NCI-H1436 (cell line): ENCODE measurements around the gene FAM217A.
"Not testable (repeated sequence)": the region's sequence is repeated elsewhere in the genome, so short reads cannot be mapped to it uniquely, and the experiment has no call there.

Experiments
- DNase-seq: peaks from one replicate; lab custom pipeline; 2025; lab: John Stamatoyannopoulos, UW

Gene FAM217A, protein sequence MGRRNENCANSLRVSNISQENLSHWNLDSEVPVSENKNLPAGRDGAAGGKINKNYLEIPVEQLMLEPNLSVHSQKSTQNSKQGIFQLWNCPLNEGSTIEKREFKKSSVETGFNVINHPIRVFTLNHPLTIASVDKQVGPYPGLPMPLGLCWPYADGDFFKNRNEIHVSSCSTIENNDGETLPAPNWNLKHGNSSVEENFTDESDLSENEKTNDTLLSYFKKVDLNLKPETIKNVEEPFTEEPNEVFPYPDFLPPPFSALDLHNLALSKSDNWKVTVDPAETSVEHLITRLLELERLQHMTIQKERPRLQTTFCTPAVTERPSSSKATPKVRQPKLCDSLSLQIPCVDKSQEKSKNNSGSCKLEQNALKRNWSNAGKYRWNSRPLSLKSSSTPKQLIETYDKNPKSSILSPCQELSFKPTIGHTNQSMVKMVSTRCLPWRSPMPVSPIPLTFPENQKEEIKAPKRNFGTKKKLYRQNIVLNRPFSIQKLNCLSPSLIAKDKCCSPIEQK

DNA sequence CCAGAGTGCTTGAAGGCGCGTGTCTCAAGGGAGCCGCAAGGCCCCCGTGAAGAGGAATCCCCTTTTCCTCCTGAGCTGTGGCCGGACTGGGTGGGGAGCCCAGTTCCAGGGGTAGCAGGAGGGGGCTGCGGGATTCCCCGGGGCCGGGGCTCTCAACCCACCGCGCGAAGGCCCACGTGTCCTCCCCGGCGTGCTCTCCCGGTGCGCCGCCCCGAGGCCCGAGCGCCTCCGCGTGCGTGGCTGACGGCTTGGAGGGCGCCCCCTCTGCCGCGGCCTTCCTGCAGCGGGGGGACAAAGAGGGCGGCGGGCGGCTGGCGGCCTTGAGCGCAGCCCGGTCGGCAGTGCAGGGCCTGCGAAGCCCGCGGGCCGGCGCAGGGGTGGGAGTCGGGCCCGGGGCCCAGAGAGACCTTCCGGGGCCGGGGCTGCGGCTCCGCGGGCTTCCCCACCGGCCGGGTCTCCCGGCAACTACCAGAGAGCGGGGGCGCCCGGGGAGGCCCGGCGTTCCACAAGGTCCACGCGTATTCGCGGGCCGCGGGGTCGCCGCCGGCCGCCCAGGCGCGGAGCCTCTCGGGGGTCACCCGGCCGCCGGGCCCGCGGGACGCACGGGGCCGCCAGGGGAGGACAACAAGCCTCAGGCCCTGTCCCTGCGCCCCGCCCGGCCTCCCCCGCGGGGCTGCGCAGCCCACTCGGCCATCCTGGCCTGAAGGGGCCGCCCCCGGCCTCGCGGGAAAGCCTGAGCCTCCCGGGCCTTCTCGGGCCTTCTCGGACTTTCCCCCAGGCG, at the start of gene FAM217A:
Gene FAM217A, minus strand, starts transcription at position 447 of the 781 bp plus-strand sequence. CDS start 1,723 bp downstream, outside the sequence.
- DNase-seq = no peak

DNA sequence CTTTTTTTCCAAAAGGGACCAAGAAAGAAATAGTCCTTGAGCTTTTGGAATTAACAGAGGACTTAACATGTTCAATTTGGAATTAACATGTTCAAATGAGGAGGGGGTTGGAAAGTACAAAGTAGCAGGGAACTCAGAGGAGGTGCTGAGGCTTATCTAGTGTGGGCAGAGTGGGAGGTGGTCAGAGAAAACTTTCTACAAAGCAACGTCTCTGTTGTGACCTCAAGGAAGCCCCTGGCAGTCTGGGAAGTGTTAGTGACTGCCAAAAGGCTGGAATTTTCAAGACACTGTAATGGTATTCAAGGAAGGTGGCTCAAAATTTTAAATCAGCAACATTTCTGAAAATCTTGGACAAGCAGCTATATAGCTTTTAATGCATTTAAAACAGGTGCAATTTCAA, 49.1 kb upstream of the FAM217A start:
- DNase-seq = no peak

- no peak for DNase-seq
Observed at GRCh38 chr6:4125933-4126864, 47.3 kb upstream of the FAM217A start.

GRCh38 chr6:4125500-4125899, 46.6 kb upstream of the FAM217A start:
- DNase-seq = no peak

GRCh38 chr6:4124351-4124750, 45.4 kb upstream of the FAM217A start:
- DNase-seq = no peak

- no peak for DNase-seq
Observed at GRCh38 chr6:4115741-4116140, 36.8 kb upstream of the FAM217A start.

GRCh38 chr6:4114123-4114522, 35.2 kb upstream of the FAM217A start:
- DNase-seq = no peak

GRCh38 chr6:4113649-4114048, 34.7 kb upstream of the FAM217A start:
- no peak for DNase-seq

DNA sequence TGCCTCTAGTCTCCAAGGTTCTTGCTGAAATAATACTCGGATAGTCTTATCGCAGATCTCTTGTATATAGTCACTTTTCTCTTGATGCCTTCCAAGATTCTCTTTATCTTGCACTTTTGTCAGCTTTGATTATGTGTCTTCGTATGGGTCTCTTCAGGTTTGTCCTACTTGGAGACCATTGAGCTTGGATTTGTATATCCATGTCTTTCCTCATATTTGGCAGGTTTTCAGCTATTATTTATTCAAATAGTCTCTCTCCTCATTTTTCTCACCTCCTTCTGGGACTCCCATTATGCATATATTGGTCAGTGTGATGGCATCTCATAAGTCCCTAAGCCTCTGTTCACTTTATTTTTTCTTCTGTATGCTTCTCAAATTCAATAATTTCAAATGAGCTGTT, 33.4 kb upstream of the FAM217A start:
- DNase-seq = no peak

- not testable (repeated sequence) for DNase-seq
Observed at GRCh38 chr6:4109363-4109815, 30.5 kb upstream of the FAM217A start.

GRCh38 chr6:4108561-4109093, 29.7 kb upstream of the FAM217A start:
- DNase-seq = no peak

GRCh38 chr6:4107873-4108272, 28.9 kb upstream of the FAM217A start:
- DNase-seq = no peak

DNA sequence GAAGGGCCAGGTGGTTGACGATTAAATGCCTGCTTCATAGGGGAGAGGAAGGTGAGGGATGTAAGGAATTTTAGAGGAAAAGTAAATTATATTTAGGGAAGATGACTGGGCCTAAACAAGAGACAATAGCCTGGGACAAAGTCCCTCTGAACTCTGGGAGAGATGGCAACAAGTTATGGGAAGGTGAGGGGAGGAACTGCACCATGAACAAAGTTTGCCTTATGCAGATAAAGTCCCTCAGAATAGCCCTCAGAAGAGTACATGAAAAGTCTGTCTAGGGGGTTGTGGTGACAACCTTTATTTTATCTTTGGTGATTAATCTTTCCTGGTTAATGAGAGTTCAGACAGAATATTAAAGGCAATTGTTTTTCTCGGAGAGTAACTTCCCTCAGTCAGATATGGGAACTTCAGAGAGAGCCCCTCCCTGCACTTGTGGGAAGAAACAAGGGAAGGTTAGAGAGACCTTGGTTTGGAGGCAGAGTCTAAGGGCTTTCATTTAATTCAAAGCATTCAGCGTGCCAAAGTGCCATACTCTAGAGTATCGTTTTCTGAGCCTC, 27.1 kb upstream of the FAM217A start:
- no peak for DNase-seq

GRCh38 chr6:4103929-4104328, 25.0 kb upstream of the FAM217A start:
- no peak for DNase-seq

GRCh38 chr6:4102687-4103244, 23.8 kb upstream of the FAM217A start:
- DNase-seq = no peak

- no peak for DNase-seq
Observed at GRCh38 chr6:4101298-4101697, 22.4 kb upstream of the FAM217A start.

DNA sequence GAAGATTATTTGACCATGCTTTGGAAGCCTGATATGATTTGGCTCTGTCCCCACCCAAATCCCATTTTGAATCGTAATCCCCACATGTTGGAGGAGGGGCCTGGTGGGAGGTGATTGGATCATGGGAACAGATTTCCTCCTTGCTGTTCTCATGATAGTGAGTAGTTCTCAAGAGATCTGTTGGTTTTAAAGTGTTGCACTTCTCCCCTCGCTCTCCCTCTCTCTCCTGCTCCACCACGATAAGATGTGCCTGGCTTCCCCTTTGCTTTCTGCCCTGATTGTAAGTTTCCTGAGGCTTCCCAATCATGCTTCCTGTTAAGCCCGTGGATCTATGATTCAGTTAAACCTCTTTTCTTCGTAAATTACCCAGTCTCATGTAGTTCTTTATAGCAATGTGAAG, 21.7 kb upstream of the FAM217A start:
- no peak for DNase-seq

DNA sequence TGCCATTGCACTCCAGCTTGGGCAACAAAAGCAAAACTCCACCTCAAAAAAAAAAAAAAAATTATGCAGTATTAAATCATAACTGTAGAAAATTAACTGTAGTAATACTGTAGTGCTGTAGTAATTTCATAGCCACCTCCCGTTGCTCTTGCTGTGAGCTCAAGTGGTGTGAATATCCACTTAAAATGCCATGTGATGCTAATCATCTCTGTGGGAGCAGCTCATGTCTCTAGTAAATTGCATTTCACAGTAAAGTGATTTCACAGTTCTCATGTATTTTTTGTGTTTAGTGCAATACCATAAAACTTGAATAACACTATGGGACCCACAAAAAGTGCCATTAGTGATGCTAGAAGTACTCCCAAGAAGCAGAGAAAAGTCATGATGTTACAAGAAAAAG, 14.4 kb upstream of the FAM217A start:
- no peak for DNase-seq

GRCh38 chr6:4091941-4092340, 13.0 kb upstream of the FAM217A start:
- DNase-seq = no peak

DNA sequence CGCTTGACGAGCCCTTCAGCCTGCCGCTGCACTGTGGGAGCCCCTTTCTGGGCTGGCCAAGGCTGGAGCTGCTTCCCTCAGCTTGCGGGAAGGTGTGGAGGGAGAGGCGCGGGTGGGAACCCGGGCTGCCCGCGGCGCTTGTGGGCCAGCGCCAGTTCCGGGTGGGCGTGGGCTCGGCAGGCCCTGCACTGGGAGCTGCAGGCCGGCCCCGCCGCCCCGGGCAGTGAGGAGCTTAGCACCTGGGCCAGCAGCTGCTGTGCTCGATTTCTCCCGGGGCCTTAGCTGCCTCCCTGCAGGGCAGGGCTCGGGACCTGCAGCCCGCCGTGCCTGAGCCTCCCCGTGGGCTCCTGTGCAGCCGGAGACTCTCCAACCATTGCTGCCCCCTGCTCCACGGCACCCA, 11.1 kb upstream of the FAM217A start:
- not testable (repeated sequence) for DNase-seq

DNA sequence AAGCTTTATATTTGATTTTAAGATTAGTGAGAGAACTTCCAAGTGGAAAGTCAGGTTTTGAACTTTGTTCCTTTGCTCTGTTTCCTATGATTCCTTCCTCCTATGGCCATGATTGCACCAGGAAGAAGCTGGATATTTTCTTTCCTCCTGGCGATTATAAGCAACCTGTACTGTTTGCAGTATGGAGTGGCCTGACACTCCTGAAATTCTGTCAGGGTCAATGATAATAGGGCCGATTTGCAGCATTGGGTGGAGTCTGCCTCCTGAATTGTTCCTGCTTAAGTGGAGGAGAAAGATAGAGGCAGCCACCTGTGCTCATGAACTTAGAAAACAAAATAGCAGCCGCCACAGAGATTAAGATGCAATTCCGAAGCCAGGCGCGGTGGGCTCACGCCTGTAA, 9.8 kb upstream of the FAM217A start:
- DNase-seq = no peak
